PC-3 (cell line): ENCODE results near the gene RBM20. TPM values are rescaled to one million over a fixed set of nuclear protein-coding genes. Genes with fewer than 3 reads are reported as not detected.

Experiments
- ATAC-seq: fragments of 200-7000 bp; cut with Tn5 transposase; 2 replicates; pipeline ENCODE4 v1.9.1; 2020; ENCODE audit warnings: mild to moderate bottlenecking, moderate library complexity
- BruUV-seq: library from RNA; stranded (reverse); fragments of 400-500 nt; replicated peaks from 2 replicates; lab custom pipeline; 2021; lab: Mats Ljungman, UMichigan
- CTCF ChIA-PET: fragments of 300-600 bp; sonication (Branson Sonifier 250); formaldehyde crosslinking; loops from one replicate; lab custom pipeline; 2022; ENCODE audit warnings: antibody characterized with exemption; lab: Charles Lee
- POLR2A ChIA-PET: fragments of 300-600 bp; sonication (Branson Sonifier 250); formaldehyde crosslinking; loops from one replicate; lab custom pipeline; 2022; ENCODE audit warnings: antibody characterized with exemption; ENCODE audit not compliant: unreplicated experiment; lab: Charles Lee
- DNase-seq: peaks from one replicate; pipeline ENCODE4 v3.0.0-alpha.2; 2015
- H2AFZ ChIP-seq: fragments of 300-600 bp; sonication (generic); 2 replicates; pipeline ENCODE4 v1.6.0; 2016; ENCODE audit warnings: antibody characterized with exemption, low read length
- H3F3A ChIP-seq: fragments of 300-600 bp; sonication (generic); one replicate; pipeline ENCODE4 v1.6.0; 2017; ENCODE audit warnings: antibody characterized with exemption, low read length, control low read depth, mild to moderate bottlenecking; ENCODE audit not compliant: unreplicated experiment
- H3K27ac ChIP-seq: fragments of 300-600 bp; sonication (generic); 2 replicates; pipeline ENCODE4 v1.5.1; 2016; ENCODE audit warnings: mild to moderate bottlenecking, low read length
- H3K27me3 ChIP-seq: fragments of 300-600 bp; sonication (generic); 2 replicates; pipeline ENCODE4 v1.6.1; 2016; ENCODE audit warnings: low read length, mixed read lengths
- H3K36me3 ChIP-seq: fragments of 300-600 bp; sonication (generic); 2 replicates; pipeline ENCODE4 v1.6.1; 2016; ENCODE audit warnings: low read depth, mixed run types, low read length, mixed read lengths
- H3K4me1 ChIP-seq: fragments of 300-600 bp; sonication (generic); 2 replicates; pipeline ENCODE4 v1.5.1; 2016; ENCODE audit warnings: low read length; ENCODE audit not compliant: insufficient read depth
- H3K4me2 ChIP-seq: fragments of 300-600 bp; sonication (generic); 2 replicates; pipeline ENCODE4 v1.6.0; 2016; ENCODE audit warnings: low read length
- H3K4me3 ChIP-seq: fragments of 300-600 bp; sonication (generic); 2 replicates; pipeline ENCODE4 v1.5.1; 2016; ENCODE audit warnings: mild to moderate bottlenecking, low read length, mixed read lengths
- H3K79me2 ChIP-seq: fragments of 300-600 bp; sonication (generic); 2 replicates; pipeline ENCODE4 v1.6.1; 2017; ENCODE audit warnings: low read length, mixed read lengths
- H3K9ac ChIP-seq: fragments of 300-600 bp; sonication (generic); 2 replicates; pipeline ENCODE4 v1.6.0; 2016; ENCODE audit warnings: mild to moderate bottlenecking, low read length
- H3K9me2 ChIP-seq: fragments of 300-600 bp; sonication (generic); replicated peaks from 2 replicates; pipeline ENCODE4 v1.6.1; 2016; ENCODE audit warnings: mixed run types, low read length, mixed read lengths
- H3K9me3 ChIP-seq: fragments of 300-600 bp; sonication (generic); 2 replicates; pipeline ENCODE4 v1.6.1; 2016; ENCODE audit warnings: low read length, mixed read lengths
- H4K20me1 ChIP-seq: fragments of 300-600 bp; sonication (generic); 2 replicates; pipeline ENCODE4 v1.6.1; 2016; ENCODE audit warnings: low read length, mixed read lengths
- EZH2 ChIP-seq: fragments of 300-600 bp; sonication (generic); IDR thresholded peaks from one replicate; pipeline ENCODE4 v1.6.1; 2017; ENCODE audit warnings: antibody characterized with exemption, mild to moderate bottlenecking, low read length; ENCODE audit not compliant: unreplicated experiment
- EZH2phosphoT487 ChIP-seq: fragments of 300-600 bp; sonication (generic); IDR thresholded peaks from 2 replicates; pipeline ENCODE4 v1.6.1; 2018; ENCODE audit warnings: mild to moderate bottlenecking, antibody characterized with exemption, low read length, borderline replicate concordance
- intact Hi-C: fragments of 100-400 bp; cut with micrococcal nuclease; formaldehyde crosslinking; loops from 2 replicates; pipeline ENCODE4 v1.9.0; 2023
- total RNA-seq: library from RNA; depleted of rRNA; stranded (reverse); fragments of >200 nt; gene quantifications from 2 replicates; pipeline ENCODE4 v1.2.3, GENCODE V29; 2014
- TF ChIP-seq, protein P1 (sequence below): fragments of 300-600 bp; sonication (generic); conservative IDR thresholded peaks from 2 replicates; pipeline ENCODE4 v1.5.1; 2017; ENCODE audit warnings: antibody characterized with exemption, low read depth, mild to moderate bottlenecking, low read length

The RBM20 gene
- total RNA-seq, 1 experiment from 2014 or later, result 0.40 TPM

DNA sequence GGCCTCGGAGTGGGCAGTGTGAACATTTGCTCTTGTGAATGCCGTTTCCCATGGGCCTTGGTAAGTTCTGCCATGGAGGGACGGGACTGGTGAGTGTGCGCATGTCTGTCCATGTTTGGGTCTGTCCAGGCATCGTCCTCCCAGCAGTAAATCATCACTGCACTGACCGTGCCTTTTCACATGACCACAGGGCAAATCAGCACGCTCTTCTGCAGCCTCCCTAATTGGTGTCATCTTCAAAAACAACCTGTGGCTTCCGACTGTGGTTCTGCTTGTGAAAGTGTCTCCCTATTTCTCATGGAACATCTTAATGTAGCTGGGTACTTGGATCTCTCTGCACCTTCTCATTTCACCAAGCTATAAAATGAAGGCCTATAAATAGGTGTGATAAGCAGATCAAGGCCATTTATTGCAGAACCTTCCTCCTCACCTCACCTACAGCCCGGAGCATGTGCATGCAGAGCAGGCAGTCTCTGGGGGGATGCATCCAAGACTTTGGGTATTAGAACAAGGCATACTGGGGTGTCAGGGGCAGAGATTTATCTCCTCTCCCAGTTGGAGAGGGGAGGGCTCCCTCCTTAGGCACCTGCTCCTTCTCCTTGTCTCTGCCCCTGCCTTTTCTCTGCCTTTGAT, 77.4 kb downstream of the RBM20 start:
- ChIA-PET POLR2A (no interaction called here), CTCF (no interaction called here)
- ATAC-seq, result no peak

DNA sequence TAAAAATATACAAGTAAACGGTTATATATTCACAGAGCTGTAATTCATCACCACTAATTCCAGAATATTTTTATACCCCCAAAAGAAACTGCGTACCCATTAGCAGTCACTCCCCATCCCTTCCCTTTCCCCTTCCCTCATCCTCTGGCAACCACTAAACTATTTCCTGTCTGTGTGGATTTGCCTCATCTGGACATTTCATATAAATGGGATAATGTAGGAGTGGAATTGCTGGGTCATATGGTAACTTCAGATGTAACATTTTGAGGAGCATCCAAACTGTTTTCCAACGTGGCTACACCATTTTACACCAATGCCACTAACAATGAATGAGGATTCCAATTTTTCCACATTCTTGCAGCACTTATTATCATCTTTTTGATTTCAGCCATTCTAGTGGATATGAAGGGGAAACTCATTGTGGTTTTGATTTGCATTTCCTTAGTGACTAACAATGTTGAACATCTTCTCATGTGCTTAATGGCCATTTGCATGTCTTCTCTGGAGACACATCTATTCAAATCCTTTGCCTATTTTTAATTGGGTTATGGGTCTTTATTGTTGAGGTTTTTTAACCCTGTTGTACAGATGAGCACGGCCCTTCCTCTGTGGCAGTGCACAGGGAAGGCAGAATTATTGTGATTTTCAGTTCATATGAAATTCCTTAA, 79.2 kb downstream of the RBM20 start:
- Histone ChIP-seq H3K9ac (no peak overlapping the region), H3K27ac (no peak overlapping the region), H3F3A (no peaks in the 10 kb centered on the region), H3K4me1 (no peaks in the 10 kb centered on the region), H2AFZ (no peak overlapping the region), H3K9me3 (no peaks in the 10 kb centered on the region), H3K79me2 (no peaks in the 10 kb centered on the region), H3K27me3 (no peaks in the 10 kb centered on the region), H3K4me2 (no peak overlapping the region), H3K9me2 (no peaks in the 10 kb centered on the region), H3K4me3 (no peak overlapping the region), H4K20me1 (no peaks in the 10 kb centered on the region), H3K36me3 (no peaks in the 10 kb centered on the region)
- no TSS peak for BruUV-seq
- TF ChIP-seq, protein P1, sequence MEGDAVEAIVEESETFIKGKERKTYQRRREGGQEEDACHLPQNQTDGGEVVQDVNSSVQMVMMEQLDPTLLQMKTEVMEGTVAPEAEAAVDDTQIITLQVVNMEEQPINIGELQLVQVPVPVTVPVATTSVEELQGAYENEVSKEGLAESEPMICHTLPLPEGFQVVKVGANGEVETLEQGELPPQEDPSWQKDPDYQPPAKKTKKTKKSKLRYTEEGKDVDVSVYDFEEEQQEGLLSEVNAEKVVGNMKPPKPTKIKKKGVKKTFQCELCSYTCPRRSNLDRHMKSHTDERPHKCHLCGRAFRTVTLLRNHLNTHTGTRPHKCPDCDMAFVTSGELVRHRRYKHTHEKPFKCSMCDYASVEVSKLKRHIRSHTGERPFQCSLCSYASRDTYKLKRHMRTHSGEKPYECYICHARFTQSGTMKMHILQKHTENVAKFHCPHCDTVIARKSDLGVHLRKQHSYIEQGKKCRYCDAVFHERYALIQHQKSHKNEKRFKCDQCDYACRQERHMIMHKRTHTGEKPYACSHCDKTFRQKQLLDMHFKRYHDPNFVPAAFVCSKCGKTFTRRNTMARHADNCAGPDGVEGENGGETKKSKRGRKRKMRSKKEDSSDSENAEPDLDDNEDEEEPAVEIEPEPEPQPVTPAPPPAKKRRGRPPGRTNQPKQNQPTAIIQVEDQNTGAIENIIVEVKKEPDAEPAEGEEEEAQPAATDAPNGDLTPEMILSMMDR, result no peak
- TF ChIP-seq EZH2, result no peak
- ChIA-PET CTCF (no interaction called here), POLR2A (no interaction called here)
- no peak for ATAC-seq
- no peak for DNase-seq
- intact Hi-C loops, result no loop called here

More for the DNA sequence above, 77.4 kb downstream of the RBM20 start:
- Histone ChIP-seq H2AFZ (no peak overlapping the region), H3K27me3 (no peaks in the 10 kb centered on the region), H3K79me2 (no peaks in the 10 kb centered on the region), H3K4me1 (no peaks in the 10 kb centered on the region), H3F3A (no peaks in the 10 kb centered on the region), H3K36me3 (no peaks in the 10 kb centered on the region), H3K9me2 (no peaks in the 10 kb centered on the region), H3K27ac (no peak overlapping the region), H3K9me3 (no peaks in the 10 kb centered on the region), H3K4me2 (no peak overlapping the region), H3K4me3 (no peak overlapping the region), H4K20me1 (no peaks in the 10 kb centered on the region), H3K9ac (no peak overlapping the region)
- DNase-seq, result no peak
- TF ChIP-seq, protein P1, result no peak
- TF ChIP-seq EZH2phosphoT487, result no peak
- TF ChIP-seq EZH2, result no peak
- no TSS peak for BruUV-seq
- intact Hi-C loops, result no loop called here
